NB4 (cell line): ENCODE results near the gene PLPP3.

Experiments
- DNase-seq: peaks from one replicate; pipeline ENCODE4 v3.0.0; 2010; ENCODE audit warnings: low read depth
- H3K4me3 ChIP-seq: one replicate; pipeline ENCODE4 v1.5.1; 2011; ENCODE audit warnings: mild to moderate bottlenecking, low read depth, low read length, moderate library complexity
- MYC ChIP-seq: IDR thresholded peaks from 2 replicates; pipeline ENCODE4 v1.6.1; 2011; ENCODE audit warnings: low read depth, low read length
- POLR2A ChIP-seq: IDR thresholded peaks from 2 replicates; pipeline ENCODE4 v1.6.1; 2011; ENCODE audit warnings: mild to moderate bottlenecking; ENCODE audit not compliant: insufficient read length; ENCODE audit errors: extremely low read depth
- TF ChIP-seq, protein P1 (sequence below): IDR thresholded peaks from one replicate; pipeline ENCODE4 v1.5.1; 2012; ENCODE audit warnings: low read depth, low read length
- TF ChIP-seq, protein P2 (sequence below): IDR thresholded peaks from 2 replicates; pipeline ENCODE4 v1.6.1; 2011; ENCODE audit warnings: low read depth, low read length

The PLPP3 gene

DNA sequence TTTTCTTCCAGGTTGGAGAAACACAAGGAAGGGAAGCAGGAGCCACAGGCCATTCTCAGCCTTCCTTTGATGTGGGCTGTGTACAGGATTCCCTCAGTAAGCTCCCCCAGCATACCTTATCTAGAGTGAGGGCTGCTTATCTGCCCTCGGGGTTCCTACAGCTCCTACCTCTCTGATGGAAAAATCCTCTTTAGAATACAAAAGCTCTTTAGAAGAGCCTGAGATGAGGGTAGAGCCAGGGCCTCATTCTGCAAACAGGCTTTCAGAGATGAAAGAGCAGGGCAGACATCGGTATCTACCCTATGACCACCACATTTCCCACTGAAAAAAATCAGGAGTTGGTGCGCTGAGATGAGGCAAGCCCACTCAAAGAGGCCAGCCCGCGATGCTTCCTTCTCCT lies 85.1 kb downstream of the PLPP3 start:
- no peak for DNase-seq
- TF ChIP-seq POLR2A (no peak), MYC (no peak)
- TF ChIP-seq, protein P1, sequence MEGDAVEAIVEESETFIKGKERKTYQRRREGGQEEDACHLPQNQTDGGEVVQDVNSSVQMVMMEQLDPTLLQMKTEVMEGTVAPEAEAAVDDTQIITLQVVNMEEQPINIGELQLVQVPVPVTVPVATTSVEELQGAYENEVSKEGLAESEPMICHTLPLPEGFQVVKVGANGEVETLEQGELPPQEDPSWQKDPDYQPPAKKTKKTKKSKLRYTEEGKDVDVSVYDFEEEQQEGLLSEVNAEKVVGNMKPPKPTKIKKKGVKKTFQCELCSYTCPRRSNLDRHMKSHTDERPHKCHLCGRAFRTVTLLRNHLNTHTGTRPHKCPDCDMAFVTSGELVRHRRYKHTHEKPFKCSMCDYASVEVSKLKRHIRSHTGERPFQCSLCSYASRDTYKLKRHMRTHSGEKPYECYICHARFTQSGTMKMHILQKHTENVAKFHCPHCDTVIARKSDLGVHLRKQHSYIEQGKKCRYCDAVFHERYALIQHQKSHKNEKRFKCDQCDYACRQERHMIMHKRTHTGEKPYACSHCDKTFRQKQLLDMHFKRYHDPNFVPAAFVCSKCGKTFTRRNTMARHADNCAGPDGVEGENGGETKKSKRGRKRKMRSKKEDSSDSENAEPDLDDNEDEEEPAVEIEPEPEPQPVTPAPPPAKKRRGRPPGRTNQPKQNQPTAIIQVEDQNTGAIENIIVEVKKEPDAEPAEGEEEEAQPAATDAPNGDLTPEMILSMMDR = no peak
- TF ChIP-seq, protein P2, sequence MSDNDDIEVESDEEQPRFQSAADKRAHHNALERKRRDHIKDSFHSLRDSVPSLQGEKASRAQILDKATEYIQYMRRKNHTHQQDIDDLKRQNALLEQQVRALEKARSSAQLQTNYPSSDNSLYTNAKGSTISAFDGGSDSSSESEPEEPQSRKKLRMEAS = no peak
- H3K4me3 ChIP-seq = no peak overlapping the region

DNA sequence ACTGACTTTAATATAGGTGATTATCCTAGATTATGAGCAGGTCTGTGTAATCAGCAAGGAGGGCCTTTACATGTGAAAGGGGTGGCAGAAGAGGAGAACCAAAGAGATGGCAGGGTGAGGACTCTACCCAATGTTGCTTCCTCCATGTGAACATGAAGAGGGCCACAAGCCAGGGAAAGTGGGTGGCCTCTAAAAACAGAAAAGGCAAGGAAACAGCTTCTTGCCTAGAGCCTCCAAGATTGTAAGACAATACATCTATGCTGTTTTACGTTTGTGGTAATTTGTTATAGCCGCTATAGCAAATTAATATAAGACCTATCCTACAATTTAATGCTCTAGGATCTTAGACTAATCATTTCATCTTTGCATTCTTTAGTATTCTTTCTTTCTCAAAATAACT lies 85.5 kb downstream of the PLPP3 start:
- no peak for TF ChIP-seq POLR2A
- TF ChIP-seq, protein P2 = no peak
- no peak overlapping the region for H3K4me3 ChIP-seq
- DNase-seq = no peak

DNA sequence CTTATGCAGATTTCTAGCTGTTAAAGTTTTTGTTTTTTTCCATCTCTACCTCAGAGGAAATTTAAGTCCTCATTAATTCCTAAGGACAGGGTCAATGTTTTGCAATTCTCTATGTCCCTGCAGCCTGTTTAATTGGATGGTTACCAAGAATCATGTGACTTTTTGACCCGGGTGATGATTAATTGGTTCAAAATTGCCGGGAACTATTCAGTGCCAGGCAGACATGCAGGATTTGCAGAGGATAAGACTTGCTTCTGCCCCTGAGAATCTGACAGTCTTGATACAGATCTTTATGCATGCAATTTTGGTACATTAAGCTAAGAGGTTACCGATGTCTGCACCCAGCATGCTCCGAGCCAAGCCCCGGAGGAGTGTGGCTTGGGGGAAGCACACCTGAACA lies 87.9 kb downstream of the PLPP3 start:
- TF ChIP-seq, protein P1 = no peak
- TF ChIP-seq POLR2A = no peak
- no peak for DNase-seq
- no peak overlapping the region for H3K4me3 ChIP-seq

DNA sequence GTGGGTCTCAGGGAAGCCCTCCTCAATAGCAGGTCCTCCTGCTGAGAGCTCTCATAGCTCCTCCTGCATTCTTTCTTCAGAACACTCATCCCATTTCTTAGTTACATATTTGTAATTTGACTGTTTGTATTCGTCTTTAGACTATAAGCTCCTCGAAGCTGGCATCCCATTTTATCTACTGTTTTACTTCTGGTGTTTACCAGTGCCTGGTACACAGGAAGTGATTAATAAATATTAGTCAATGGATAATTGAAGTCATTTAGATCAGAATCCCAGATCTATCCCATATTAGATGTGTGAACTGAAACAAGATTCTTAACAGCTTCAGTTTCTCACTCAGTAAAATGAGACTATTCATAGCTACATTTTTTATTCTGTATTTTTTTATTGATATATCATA lies 88.7 kb downstream of the PLPP3 start:
- no peak for TF ChIP-seq POLR2A
- no peak for DNase-seq
- H3K4me3 ChIP-seq = no peak overlapping the region

DNA sequence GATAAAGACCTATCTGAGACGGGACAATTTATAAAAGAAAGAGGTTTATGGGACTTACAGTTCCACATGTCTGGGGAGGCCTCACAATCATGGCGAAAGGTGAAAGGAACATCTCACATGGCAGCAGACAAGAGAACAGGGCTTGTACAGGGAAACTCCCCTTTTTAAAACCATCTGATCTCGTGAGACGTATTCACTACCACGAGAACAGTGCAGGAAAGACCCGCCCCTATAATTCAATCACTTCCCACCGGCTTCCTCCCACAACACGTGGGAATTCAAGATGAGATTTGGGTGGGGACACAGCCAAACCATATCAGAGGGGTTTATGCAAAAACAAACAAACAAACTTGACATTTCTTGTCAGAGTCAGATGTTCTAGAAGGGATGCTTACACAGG lies 89.7 kb downstream of the PLPP3 start:
- H3K4me3 ChIP-seq = no peak overlapping the region
- TF ChIP-seq MYC (no peak), POLR2A (no peak)
- TF ChIP-seq, protein P1 = no peak
- TF ChIP-seq, protein P2 = no peak
- DNase-seq = no peak

DNA sequence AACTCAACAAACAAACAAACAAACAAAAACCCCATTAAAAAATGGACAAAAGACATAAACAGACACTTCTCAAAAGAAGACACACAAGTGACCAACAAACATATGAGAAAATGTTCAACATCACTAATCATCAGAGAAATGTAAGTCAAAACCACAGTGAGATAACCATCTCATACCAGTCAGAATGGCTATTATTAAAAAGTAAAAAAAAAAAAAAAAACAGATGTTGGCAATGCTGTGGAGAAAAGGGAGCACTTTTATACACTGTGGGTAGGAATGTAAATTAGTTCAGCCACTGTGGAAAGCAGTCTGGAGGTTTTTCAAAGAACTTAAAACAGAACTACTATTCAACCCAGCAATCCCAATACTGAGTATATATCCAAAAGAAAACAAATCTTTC lies 94.7 kb downstream of the PLPP3 start:
- H3K4me3 ChIP-seq = no peak overlapping the region
- no peak for TF ChIP-seq MYC
- no peak for TF ChIP-seq POLR2A
- TF ChIP-seq, protein P2 = no peak
- TF ChIP-seq, protein P1 = no peak
- no peak for DNase-seq

DNA sequence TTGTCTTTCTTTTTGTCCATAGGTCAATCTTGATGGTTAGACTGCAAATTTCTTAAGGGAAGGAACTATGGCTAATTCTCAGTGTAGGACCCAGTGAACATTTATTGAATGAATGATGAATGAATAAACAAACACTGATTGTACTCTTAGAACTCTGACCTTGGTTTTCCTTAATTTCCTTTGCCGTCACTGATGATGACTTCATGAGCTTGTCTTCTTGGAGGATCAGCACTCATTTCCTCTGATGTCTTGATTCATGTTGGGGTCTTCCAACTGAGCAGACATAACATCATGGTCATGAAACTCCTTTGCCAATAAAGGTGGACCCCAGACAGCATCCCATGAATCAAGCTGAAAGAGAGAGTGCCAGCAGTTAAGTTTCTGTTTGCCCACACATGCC lies 96.3 kb downstream of the PLPP3 start:
- no peak overlapping the region for H3K4me3 ChIP-seq
- TF ChIP-seq MYC (no peak), POLR2A (no peak)
- TF ChIP-seq, protein P1 = no peak
- TF ChIP-seq, protein P2 = no peak

More for the DNA sequence above, 96.3 kb downstream of the PLPP3 start:
- no peak for DNase-seq
